Medulla oblongata (tissue), 1 donor: ENCODE measurements around the gene ZNF469.

ENCODE experiments used
- DNase-seq: peaks from one replicate; pipeline ENCODE4 v3.0.0-alpha.2; 2015; ENCODE audit errors: extremely low spot score

ZNF469 gene

DNA sequence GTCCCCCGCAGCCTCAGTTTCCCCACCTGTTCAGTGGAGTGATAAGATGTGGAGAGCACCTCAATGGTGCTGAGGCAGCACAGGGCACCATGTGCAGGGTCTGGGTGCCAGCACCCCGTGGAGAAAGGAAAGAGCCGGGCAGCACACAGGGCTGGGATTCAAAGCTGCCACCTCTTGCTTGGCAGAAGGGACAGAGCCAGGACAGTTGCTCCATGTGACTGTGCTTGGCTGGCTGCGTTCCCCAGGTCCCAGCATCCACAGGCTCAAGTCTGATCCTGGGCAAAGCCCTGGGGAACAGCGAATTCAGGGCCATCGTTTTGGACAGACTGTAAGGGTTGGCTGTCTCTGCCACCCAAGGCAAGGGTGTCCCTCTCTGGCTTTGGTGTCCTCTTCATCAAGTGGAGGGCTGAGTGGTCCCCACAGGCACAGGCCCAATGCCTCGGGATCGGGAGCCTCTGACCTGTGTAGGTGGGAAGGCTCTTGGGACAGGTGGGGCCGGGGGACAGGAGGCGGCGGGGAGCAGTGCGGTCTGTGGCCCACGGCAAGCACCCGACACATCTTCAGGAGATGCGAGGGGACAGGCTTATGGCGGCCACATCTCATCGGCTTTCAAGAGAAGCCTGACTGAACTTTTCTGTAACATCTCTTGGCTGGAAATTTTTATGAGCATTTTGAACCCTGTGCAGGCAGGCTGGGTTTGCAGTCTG is 8.5 kb downstream of the ZNF469 start:
- DNase-seq: peak; percentile 51

DNA sequence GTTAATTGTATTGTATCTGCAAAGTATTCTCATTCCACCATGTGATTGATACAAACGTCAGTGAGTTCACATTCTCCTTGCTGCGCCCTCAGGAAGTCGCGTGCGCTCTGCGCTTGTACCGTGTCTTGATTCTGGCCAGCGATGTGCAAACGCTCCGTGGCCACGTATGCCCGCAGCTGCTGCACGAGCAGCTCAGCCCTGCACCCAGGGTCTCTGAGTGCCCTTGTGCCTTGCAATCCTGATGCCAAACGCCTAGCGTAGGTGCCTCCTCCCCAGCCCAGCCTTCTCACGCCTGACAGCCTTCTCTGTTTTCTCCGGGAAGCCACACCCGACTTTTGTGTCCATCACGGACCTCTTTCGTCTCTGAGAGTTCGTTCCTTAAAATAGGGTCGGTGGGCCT is 9.4 kb downstream of the ZNF469 start:
- no peak for DNase-seq

DNA sequence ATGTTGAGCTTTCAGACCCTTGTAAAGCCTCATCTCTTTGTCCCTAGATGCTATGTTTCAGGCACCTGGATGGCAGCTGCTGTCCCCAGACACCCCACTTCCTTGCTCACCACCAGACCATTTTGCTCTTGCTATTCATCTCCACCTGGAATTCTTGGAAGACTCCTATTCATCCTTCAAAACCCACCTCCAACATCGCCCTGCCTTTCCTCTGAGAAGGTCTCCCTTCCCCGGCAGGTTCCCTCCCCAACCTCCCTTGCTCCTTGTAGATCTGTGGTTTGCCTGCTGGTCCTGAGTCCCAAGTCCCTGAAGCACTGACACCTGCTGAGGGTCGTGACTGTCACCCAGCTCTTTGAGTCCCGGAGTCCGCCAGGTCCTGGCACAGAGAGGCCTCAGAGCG is 9.9 kb downstream of the ZNF469 start:
- DNase-seq: no peak

DNA sequence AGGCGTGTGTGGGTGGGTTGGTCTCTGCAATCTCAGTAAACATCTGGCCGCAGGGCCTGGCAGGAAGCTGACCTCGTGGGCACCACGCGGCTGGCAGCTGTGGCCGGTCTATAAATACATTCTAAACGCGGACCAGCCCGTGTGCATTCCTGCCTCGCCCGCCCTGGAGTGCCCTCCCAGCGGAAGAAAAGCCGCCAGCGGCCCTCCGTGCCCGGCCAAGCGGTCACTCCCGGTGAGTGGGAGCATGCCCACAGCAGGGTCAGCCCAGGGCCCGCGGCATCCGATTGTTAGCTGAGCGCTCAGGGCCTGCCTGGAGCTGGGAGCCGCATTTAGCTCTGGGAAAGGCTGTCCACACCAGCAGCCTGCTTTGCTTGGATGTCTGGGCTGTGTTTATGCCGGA is 10.3 kb downstream of the ZNF469 start:
- peak; percentile 59 for DNase-seq

DNA sequence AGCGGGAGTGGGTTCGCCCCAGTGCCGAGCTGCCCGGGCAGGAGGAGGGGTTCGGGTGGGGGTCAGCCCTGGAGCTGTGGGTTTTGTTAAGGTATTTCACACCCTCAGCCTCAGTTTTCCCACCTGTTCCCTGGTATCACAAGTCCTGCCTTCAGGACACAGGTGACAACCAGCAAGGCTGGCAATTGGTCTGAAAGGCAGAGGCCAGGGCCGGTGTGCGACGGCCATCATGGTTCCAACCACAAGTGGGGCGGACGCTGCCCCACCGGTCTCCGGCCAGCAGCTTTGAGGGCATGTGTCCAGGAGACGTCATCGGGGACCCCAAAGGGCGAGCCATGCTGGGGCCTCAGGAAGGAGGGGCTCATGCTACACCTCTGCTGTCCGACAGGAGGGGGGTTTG is 10.8 kb downstream of the ZNF469 start:
- no peak for DNase-seq

DNA sequence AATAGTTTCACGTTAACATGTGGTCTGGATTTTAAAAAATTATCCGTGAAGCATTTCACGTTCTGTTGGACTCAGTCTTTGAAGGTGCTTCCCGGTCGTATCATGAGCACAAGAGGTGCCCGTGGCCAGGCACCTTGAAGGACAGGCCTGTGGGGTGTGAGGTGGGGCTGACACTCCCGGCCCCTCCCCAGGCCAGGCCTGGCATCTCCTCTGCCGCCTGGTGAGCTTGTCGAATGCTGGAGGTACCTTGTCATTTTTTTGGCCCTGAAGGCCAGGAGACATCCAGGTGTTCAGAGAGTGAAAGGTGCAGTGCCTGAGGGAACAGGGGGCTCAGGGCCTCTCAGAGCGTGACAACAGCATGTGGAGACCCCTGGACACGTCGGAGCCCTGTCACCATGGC is 11.7 kb downstream of the ZNF469 start:
- DNase-seq: no peak

DNA sequence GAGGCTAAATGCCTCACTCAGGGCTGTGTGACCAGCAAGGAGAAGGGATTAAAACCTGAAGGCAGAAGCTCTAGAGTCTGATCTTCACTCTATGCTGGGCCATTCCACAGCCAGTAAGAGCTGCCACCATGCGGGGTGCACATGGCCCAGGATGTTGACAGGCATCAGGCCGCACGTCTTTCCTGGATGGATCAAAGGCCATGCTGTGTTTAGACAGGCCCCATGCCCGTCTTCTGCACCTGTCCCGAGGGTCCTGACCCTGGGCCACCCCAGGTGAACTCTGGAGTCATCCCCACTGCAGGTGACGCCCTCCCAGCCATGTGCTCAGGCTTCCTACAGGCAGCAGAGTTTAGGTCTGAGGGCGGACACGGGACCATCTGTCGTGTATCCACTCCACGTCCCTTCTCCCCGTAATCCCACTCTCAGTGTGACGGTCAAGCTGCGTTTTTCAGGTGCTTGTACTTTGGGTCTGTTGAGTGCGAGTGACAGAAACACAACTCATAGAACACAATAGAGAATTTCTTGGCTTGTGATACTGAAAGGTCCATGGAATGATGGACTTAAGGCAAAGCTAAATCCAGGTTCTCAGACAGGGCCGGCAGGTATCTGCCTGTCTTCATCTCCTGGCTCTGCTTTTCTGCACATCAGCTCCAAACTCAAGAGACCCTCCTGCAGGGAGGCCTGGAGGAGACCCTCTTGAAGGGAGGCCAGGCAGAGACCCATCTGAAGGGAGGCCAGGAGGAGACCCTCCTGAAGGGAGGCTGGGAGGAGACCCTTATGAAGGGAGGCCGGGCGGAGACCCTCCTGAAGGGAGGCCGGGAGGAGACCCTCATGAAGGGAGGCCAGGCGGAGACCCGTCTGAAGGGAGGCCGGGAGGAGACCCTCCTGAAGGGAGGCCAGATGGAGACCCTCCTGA is 13.2 kb downstream of the ZNF469 start:
- no peak for DNase-seq

DNA sequence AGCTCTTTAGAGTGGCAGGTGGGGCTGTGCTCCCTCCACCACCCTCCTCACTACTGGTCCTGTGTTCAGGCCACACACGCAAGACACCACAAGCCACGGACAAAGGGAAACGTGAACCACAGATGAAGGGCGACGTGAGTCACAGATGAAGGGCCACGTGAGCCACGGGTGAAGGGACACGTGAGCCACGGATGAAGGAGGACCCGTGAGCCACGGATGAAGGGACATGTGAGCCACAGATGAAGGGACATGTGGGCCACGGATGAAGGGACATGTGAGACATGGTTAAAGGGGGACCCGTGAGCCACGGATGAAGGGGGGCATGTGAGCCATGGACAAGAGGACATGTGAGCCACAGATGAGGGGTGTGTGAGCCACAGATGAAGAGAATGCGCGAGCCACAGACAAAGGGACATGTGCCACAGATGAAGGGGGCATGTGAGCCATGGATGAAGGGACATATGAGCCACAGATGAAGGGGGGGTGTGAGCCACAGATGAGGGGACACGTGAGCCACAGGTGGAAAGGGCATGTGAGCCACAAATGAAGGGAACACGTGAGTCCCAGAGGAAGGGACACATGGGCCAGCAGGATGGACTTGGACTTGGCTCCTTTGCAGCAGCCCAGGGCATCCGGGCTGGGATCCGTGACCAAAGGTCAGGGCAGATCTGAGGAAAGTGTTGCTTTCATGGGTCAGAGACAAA is 15.6 kb downstream of the ZNF469 start:
- DNase-seq: no peak

DNA sequence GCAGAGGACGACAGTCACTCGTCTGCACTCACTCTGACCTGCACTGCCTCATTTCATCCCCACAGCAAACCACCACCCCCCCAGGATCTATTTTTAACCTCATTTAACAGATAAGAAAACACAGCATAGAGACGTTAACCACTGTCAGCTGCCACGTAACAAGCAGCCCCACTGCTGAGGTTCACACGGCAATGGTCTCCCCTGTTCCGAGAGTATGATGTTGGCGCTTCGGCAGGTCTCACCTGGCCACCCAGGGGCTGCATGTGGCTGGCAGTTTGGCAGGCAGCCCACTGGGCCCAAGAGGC is 16.1 kb downstream of the ZNF469 start:
- no peak for DNase-seq

DNA sequence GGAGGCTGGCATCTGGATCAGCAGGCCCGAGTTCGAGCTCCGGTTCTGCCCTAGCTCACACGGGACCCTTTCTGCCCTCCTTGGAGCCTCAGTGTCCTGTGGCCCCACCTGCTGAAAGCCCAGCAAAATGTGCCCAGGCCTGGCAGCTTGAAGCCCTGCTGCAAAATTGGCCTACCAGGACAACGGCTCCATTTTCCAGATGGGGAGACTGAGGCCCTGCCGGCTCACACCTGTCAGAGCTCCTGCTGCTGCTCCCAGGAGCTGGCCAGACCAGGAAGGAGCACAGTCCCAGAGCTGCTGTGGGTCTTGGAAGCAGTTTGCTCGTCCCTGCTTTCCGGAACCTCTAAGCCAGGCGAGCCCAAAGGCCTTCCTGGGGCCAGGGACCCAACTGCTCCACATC is 17.4 kb downstream of the ZNF469 start:
- DNase-seq: no peak

DNA sequence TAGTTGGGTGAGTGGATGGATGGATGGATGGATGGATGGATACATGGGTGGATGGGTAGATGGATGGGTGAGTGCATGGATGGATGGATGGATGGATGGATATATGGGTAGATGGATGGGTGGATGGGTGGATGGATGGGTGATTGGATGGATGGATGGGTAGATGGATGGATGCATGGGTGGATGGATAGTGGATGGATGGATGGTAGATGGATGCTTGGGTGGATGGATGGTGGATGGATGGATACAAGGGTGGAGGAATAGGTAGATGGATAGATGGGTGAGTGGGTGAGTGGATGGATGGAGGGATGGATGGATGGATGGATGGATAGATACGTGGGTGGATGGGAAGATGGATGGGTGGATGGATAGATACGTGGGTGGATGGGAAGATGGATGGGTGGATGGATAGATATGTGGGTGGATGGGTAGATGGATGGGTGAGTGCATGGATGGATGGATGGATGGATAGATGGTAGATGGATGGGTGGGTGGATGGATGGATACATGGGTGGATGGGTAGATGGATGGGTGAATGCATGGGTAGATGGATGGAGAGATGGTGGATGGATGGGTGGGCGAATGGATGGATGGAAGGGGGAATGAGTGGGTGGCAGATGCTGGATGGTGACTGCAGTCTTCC is 19.0 kb downstream of the ZNF469 start:
- no peak for DNase-seq

DNA sequence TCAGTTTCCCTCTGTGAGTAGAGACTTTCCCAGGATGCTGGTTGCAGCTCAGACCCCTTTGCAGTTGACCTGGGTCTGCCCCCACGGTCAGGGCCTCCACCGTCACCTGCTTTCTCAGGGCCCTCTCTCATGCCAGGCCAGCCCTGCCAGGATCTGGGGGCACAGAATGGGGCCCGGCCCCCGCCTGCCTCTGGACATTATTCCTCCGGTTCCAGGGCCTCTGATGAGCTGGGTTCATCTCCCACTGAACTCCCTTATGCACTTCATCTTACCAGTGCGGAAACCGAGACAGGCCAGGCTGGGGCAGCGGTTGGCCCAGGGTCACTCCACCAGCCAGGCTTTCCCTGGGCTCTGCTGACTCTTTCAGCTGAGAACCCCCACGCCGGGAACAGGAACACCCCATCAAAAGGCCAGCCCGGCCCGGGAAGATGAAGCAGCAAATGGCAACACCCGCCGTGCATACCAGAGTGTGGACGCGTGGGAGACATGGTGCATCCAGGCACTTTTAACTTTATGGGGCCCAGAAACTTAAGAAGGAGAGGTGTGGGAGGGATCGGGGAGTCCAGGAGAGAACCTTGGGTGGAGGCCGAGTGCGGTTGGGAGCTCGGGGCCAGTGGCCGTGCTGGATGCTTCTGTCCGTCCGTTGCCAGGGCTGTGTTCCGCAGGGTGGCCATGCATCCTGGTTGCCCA is 19.9 kb downstream of the ZNF469 start:
- no peak for DNase-seq

DNA sequence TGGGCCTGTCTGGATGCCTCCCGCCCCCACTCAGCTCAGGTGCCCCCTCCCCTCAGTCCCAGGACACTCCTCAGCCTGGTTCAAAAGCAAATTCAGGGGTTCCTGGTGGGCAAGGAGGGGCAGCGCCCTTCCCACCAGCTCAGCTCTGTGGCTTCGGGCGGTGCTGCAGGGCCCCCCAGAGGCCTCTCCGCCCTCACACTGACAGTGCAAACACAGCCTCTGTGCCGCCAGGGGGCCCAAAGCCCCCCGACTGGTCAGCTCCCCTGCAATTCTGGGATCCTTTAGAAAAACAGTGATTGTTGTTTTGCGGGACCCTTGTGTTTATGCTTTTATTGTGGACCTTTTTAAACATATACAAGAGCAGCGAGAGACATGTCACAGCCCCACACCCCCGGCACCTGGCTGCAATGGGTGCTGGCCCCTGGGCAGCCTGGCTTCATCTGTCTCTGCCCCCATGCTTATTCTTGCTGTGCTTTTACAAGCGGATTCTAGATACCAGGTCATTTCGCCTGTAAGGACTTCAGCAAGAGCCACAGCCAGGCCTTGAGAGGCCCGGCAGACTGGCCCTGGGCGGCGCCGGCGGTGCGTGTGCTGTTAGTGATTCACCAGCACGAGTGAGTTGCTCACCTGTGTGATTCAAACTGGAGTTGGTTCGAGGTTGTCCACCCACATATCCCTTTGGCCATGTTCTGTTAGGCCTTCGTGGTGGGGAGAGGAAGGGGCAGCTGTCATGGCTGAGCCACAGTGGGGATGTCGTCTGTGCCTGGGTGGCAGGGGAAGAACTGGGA is 21.2 kb downstream of the ZNF469 start:
- DNase-seq: no peak

DNA sequence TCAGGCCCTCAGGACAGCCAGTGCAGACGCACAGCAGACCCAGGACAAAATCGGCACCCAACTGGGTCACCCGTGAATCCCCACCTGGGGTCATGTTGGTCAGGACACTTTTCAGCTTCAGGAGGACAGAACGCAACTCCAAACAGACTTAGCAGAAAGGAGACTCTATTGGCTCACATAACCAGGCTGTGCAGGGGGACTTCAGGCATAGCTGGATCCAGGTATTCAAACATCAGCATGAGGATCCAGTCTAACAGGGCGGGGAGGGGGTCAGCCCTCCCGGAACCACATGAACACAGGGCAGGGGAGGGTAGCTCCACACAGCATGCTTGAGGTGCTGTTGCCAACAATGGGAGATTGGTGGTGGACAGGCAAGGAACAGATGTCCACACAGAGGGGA is 22.0 kb downstream of the ZNF469 start:
- DNase-seq: no peak

DNA sequence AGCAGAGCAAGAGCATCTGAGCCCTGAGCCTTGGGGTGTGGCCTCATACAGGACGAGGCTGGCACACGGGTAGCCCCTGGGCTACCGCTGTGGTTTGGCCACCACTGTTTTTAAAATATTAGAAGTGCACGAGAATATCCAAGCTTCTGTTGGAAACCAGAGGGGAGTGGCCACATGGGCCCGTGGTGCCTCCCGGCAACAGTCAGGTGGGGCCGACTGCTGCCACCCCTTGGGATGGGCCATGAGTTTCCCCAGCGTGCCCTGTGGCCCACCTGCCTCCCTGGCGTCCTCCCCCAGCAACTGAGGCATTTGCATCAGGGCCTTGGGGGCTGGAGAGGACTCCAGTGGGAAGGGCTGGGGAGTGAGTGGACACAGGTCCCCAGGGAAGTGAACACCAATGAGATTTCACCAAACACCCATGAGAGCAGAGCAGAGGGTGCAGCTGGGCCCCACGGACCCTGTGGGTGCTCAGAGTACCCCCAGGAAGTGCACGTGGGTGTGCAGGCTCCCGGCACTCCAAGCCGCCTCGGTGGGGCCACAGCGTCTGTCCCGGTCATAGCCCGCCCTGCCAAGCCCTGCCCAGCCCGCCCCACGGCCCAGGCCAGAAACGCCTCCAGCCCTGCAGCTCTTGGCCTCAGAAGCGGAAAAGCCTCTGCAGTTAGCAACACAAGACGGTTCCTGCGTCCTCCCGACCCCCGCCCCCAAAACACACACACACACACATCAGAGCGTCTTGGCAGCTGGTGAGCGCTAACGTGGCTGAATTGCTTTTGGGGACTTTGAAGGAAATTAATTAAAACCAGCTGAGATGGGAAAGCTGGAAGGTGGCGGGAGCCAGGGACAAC is 22.7 kb downstream of the ZNF469 start:
- no peak for DNase-seq

DNA sequence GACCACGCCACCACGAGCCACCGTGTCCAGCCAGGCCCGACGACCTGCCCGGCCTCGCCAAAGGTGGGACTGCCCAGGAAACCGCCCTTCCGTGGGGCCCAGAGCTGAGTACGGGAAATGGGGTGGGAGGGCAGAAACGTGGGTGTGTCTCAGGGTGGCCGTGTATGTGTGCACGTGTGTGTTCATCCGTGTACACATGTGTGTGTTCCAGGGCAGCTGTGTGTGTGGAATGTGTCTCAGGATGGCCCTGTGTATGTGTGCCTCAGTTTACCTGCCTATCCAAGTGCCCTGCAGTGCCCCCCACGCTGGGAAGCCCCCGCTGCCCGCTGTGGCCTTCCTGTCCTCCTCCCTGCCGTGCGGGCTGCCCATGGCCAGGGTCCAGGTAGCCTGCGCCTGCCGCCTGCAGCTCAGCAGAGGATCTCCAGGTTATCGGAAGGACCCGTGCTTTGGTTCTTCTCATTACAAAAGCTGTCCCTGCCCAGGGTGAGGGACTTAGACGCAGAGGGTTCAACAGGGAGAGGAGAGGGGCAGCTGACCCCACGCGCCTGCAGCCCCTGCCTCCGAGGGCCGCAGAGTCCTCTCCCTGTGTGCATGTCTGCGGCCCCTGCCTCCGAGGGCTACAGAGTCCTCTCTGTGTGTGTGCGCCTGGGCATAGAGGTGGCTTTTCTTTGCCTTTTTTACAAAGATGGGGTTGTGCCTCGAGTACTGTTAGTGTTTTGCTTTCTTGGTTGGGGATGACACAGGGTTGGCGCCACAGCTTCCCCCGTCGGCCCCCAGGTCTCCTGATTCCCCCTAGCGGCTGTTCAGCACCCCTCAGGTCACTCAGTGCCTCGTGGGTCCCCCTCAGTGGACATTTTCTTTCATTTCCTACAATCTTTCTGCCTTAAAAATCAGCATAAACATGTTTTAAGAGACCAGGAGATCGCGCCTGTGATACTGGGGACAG is 23.6 kb downstream of the ZNF469 start:
- peak; percentile 62 for DNase-seq

DNA sequence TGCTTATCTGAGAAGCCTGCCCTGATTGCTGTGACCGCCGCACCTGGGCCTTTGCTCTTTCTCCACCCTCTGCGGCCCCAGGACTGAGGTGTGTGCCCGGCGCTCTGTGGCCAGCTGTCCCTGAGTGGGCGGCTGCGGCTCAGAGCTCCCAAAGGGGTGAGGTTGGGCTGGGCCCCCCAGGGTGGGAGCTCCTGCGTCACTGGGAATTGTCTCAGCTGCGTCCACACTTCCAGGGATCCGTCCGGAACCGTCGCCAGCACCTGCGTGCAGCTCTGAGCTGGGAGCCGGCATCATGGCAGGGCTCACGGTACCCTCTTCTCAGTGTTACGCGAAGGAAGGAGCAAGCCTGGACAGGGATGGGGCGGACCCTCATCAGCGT is 24.3 kb downstream of the ZNF469 start:
- DNase-seq: no peak

DNA sequence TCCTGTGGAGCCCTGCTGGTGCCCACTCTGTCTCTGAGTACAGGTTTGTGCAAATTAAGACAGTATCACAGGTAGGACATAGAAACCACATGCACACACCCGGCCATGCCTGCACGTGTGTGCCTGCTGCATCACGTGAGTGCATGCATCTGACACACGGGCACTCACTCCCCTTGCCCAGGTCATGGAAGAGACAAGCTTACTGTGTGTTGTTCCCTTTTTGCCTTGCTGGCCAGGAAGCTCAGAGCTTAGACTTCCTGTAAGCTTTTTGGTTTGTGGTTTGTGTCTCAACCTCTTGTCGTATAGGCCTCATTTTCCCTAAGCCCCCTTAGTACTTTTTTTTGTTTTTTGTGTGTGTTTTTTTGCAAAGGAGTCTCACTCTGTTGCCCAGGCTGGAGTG is 25.0 kb downstream of the ZNF469 start:
- no peak for DNase-seq
